Dendritic cell treated with granulocyte-macrophage colony-stimulating factor and Interleukin-4, amounts not matched to agents 40 ng/mL and 50 ng/mL, for 4 days (primary cell): ENCODE data around the gene PTS.

ENCODE experiments used
- H3K27ac Mint-ChIP-seq: one replicate; pipeline ENCODE4 v1.8.0; 2022; ENCODE audit warnings: mild to moderate bottlenecking, mixed read lengths
- H3K27me3 Mint-ChIP-seq: one replicate; pipeline ENCODE4 v1.8.0; 2022; ENCODE audit warnings: mild to moderate bottlenecking, mixed read lengths
- H3K36me3 Mint-ChIP-seq: one replicate; pipeline ENCODE4 v1.8.0; 2022; ENCODE audit warnings: low read depth, mixed read lengths
- H3K4me1 Mint-ChIP-seq: one replicate; pipeline ENCODE4 v1.8.0; 2022; ENCODE audit warnings: low read depth, mixed read lengths
- H3K4me3 Mint-ChIP-seq: one replicate; pipeline ENCODE4 v1.8.0; 2022; ENCODE audit warnings: mild to moderate bottlenecking, moderate library complexity, mixed read lengths
- H3K9me3 Mint-ChIP-seq: one replicate; pipeline ENCODE4 v1.8.0; 2022; ENCODE audit warnings: mixed read lengths
- intact Hi-C: fragments of 100-400 bp; cut with micrococcal nuclease; formaldehyde crosslinking; loops from one replicate; pipeline ENCODE4 v1.15.0; 2022

Gene PTS

GRCh38 chr11:112255067-112255720 is 29.0 kb downstream of the PTS start:
- Mint-ChIP-seq H3K27ac (no peak overlapping the region), H3K36me3 (no peaks in the 10 kb centered on the region), H3K4me1 (no peaks in the 10 kb centered on the region), H3K9me3 (no peaks in the 10 kb centered on the region), H3K4me3 (no peak overlapping the region), H3K27me3 (no peaks in the 10 kb centered on the region)
- intact Hi-C loops: no loop called here

- no peaks in the 10 kb centered on the region for H3K36me3 Mint-ChIP-seq
- no peaks in the 10 kb centered on the region for H3K4me1 Mint-ChIP-seq
- no peaks in the 10 kb centered on the region for H3K27me3 Mint-ChIP-seq
- intact Hi-C loops: no loop called here
- no peak within 1 kb of the TSS for H3K27ac Mint-ChIP-seq
- H3K4me3 Mint-ChIP-seq: no peak within 1 kb of the TSS
- no peaks in the 10 kb centered on the region for H3K9me3 Mint-ChIP-seq
Measured at GRCh38 chr11:112260490-112260889, 34.3 kb downstream of the PTS start, which contains the start of gene PLET1. Gene PLET1, minus strand, starts transcription at chr11:112260860. Its CDS starts 271 bp downstream, at chr11:112260589.

GRCh38 chr11:112265659-112266409 is 39.6 kb downstream of the PTS start:
- Mint-ChIP-seq H3K27me3 (no peaks in the 10 kb centered on the region), H3K27ac (no peak overlapping the region), H3K4me3 (no peak overlapping the region), H3K36me3 (no peaks in the 10 kb centered on the region), H3K4me1 (peaks cover 4% of the 10 kb centered on the region), H3K9me3 (no peaks in the 10 kb centered on the region)
- intact Hi-C loops: no loop called here

- no peaks in the 10 kb centered on the region for H3K9me3 Mint-ChIP-seq
- H3K4me1 Mint-ChIP-seq: peaks cover 4% of the 10 kb centered on the region
- intact Hi-C loops: no loop called here
- H3K27ac Mint-ChIP-seq: no peak overlapping the region
- no peak overlapping the region for H3K4me3 Mint-ChIP-seq
- no peaks in the 10 kb centered on the region for H3K36me3 Mint-ChIP-seq
- H3K27me3 Mint-ChIP-seq: no peaks in the 10 kb centered on the region
Measured at GRCh38 chr11:112266410-112266778, 40.2 kb downstream of the PTS start.

- no peak overlapping the region for H3K4me3 Mint-ChIP-seq
- intact Hi-C loops: no loop called here
Measured at GRCh38 chr11:112267188-112267591, 41.0 kb downstream of the PTS start.

GRCh38 chr11:112268406-112268805 is 42.2 kb downstream of the PTS start:
- intact Hi-C loops: no loop called here
- H3K27ac Mint-ChIP-seq: no peak overlapping the region
- H3K36me3 Mint-ChIP-seq: no peaks in the 10 kb centered on the region
- peaks cover 8% of the 10 kb centered on the region for H3K9me3 Mint-ChIP-seq
- no peaks in the 10 kb centered on the region for H3K27me3 Mint-ChIP-seq
- H3K4me1 Mint-ChIP-seq: peaks cover 4% of the 10 kb centered on the region
- H3K4me3 Mint-ChIP-seq: no peak overlapping the region

More at GRCh38 chr11:112267188-112267591, 41.0 kb downstream of the PTS start:
- Mint-ChIP-seq H3K36me3 (no peaks in the 10 kb centered on the region), H3K27ac (no peak overlapping the region), H3K27me3 (no peaks in the 10 kb centered on the region), H3K4me1 (peaks cover 4% of the 10 kb centered on the region), H3K9me3 (no peaks in the 10 kb centered on the region)

- H3K4me3 Mint-ChIP-seq: no peak overlapping the region
- peaks cover 8% of the 10 kb centered on the region for H3K9me3 Mint-ChIP-seq
- no peaks in the 10 kb centered on the region for H3K27me3 Mint-ChIP-seq
- H3K27ac Mint-ChIP-seq: no peak overlapping the region
- intact Hi-C loops: no loop called here
- H3K36me3 Mint-ChIP-seq: no peaks in the 10 kb centered on the region
- H3K4me1 Mint-ChIP-seq: peaks cover 4% of the 10 kb centered on the region
Measured at GRCh38 chr11:112269139-112269538, 42.9 kb downstream of the PTS start.

GRCh38 chr11:112270551-112271180 is 44.4 kb downstream of the PTS start:
- Mint-ChIP-seq H3K36me3 (no peaks in the 10 kb centered on the region), H3K4me3 (no peak overlapping the region), H3K27ac (no peak overlapping the region), H3K9me3 (peaks cover 8% of the 10 kb centered on the region), H3K4me1 (peaks cover 4% of the 10 kb centered on the region), H3K27me3 (no peaks in the 10 kb centered on the region)
- intact Hi-C loops: no loop called here

- no peak overlapping the region for H3K27ac Mint-ChIP-seq
- intact Hi-C loops: no loop called here
- H3K4me3 Mint-ChIP-seq: no peak overlapping the region
- peaks cover 8% of the 10 kb centered on the region for H3K9me3 Mint-ChIP-seq
- peaks cover 4% of the 10 kb centered on the region for H3K4me1 Mint-ChIP-seq
- H3K36me3 Mint-ChIP-seq: no peaks in the 10 kb centered on the region
- no peaks in the 10 kb centered on the region for H3K27me3 Mint-ChIP-seq
Measured at GRCh38 chr11:112271242-112271641, 45.0 kb downstream of the PTS start.

GRCh38 chr11:112273066-112273465 is 46.8 kb downstream of the PTS start:
- intact Hi-C loops: no loop called here
- Mint-ChIP-seq H3K27me3 (no peaks in the 10 kb centered on the region), H3K36me3 (no peaks in the 10 kb centered on the region), H3K27ac (no peak overlapping the region), H3K4me1 (peaks cover 4% of the 10 kb centered on the region), H3K4me3 (no peak overlapping the region), H3K9me3 (peaks cover 8% of the 10 kb centered on the region)

- Mint-ChIP-seq H3K27ac (no peak overlapping the region), H3K36me3 (no peaks in the 10 kb centered on the region), H3K4me1 (no peaks in the 10 kb centered on the region), H3K27me3 (no peaks in the 10 kb centered on the region), H3K9me3 (peaks cover 8% of the 10 kb centered on the region), H3K4me3 (no peak overlapping the region)
- intact Hi-C loops: no loop called here
Measured at GRCh38 chr11:112274007-112274783, 48.0 kb downstream of the PTS start.

- H3K9me3 Mint-ChIP-seq: peaks cover 8% of the 10 kb centered on the region
- H3K4me1 Mint-ChIP-seq: peaks cover 21% of the 10 kb centered on the region
- no peak overlapping the region for H3K4me3 Mint-ChIP-seq
- intact Hi-C loops: no loop called here
- H3K27me3 Mint-ChIP-seq: peaks cover 2% of the 10 kb centered on the region
- H3K36me3 Mint-ChIP-seq: no peaks in the 10 kb centered on the region
- no peak overlapping the region for H3K27ac Mint-ChIP-seq
Measured at GRCh38 chr11:112277029-112277428, 50.8 kb downstream of the PTS start.

- peaks cover 2% of the 10 kb centered on the region for H3K27me3 Mint-ChIP-seq
- intact Hi-C loops: no loop called here
Measured at GRCh38 chr11:112277941-112278340, 51.7 kb downstream of the PTS start.

GRCh38 chr11:112278803-112279202 is 52.6 kb downstream of the PTS start:
- intact Hi-C loops: no loop called here
- Mint-ChIP-seq H3K4me3 (no peak overlapping the region), H3K9me3 (no peaks in the 10 kb centered on the region), H3K27me3 (peaks cover 2% of the 10 kb centered on the region), H3K4me1 (peaks cover 26% of the 10 kb centered on the region), H3K36me3 (no peaks in the 10 kb centered on the region), H3K27ac (no peak overlapping the region)

More at GRCh38 chr11:112277941-112278340, 51.7 kb downstream of the PTS start:
- Mint-ChIP-seq H3K36me3 (no peaks in the 10 kb centered on the region), H3K4me3 (no peak overlapping the region), H3K9me3 (peaks cover 5% of the 10 kb centered on the region), H3K4me1 (peaks cover 26% of the 10 kb centered on the region), H3K27ac (no peak overlapping the region)
